Endometrium (tissue), 2 donors: ENCODE results near the gene TSFM.

ENCODE experiments used
- FAIRE-seq: peaks from 2 replicates; lab custom pipeline; 2012; peaks lifted over from hg19 to GRCh38; lab: Jason Lieb, UNC
- donor health status: control.
- donor health status: control.

The TSFM gene

DNA sequence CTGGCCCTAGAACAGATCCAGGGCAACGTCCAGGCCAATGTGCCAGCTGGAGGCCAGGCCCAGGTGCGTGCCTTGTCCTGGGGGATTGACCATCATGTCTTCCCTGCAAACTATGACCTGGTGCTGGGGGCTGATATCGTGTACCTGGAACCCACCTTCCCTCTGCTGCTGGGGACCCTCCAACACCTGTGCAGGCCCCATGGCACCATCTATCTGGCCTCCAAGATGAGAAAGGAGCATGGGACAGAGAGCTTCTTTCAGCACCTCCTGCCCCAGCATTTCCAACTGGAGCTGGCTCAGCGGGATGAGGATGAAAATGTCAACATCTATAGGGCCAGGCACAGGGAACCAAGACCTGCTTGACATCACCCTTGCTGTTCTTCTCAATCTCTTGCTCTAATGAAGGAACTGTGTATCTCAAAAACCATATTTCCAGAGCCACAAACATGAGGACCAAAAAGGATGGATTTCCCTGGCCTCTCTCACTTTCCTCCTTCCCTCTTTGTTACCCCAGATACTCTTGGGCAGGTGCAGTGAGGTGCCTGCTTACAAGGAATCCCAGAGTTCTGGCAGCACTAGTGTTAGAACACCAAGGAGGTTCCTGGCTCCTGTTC, 2.2 kb upstream of the TSFM start:
- FAIRE-seq, result no peak

DNA sequence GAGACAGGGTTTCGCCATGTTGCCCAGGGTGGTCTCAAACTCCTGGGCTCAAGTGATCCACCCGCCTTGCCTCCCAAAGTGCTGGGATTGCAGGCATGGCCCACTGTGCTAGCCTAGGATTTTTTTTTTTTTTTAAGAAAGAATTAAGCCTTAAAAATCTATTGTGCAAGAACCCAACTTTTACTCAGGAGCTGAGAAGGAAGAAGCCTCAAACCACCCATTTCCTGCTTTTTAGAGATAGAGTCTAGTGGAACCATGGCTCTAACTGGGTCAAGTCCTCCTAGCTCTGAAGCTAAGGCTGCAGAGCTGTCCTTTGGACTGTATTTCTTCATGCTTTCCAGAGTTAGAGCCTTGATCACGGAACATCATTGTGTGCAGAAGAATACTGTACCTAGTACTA, 1.3 kb upstream of the TSFM start:
- no peak for FAIRE-seq

DNA sequence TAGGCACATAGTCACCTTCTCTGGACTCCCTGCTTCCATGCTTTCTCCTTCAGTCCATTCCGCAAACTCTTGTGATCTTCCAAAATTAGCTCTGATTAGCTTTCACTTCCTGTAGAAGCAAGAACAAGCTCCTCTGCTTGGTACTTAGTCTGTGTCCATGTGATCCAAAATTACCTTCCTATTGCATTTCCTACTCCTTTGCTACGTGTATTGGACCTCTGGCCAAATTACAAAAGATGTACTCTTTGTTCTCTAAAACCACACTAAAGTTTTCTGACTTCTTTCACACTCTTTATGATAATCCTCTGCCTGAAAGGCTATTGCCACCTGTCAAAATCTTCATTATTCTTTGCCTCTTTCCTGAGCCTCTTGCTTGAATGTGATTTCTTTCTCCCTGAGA, 786 bp upstream of the TSFM start:
- no peak for FAIRE-seq

DNA sequence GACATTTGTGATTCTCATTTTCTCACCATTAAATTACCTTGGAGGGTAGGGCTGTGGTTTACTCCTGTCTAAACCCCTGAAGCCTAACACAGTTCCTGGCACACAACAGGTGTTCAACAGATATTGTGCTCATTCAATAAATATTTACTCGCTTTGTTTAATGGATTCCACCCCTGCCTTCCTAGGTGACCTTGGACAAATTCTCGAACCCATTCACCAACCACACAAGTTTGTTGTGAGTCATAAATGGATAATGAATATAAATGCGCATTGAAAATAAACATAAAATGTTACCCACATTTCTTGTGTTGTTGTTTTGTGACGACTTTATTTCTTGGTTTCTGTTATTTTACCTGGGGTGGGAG, 362 bp upstream of the TSFM start:
- FAIRE-seq, result no peak

DNA sequence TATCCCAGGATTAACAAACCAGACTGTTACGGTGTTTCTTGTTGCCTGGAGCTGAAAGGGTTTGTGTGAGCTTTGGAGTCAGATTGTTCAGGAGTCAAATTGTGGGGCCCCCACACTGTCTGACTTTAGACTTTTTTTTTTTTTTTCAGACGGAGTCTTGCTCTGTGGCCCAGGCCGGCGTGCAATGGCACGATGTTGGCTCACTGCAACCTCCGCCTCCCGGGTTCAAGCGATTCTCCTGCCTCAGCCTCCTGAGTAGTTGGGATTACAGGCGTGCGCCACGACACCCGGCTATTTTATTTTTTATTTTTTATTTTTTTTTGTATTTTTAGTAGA, 847 bp downstream of the TSFM start:
- FAIRE-seq, result no peak

DNA sequence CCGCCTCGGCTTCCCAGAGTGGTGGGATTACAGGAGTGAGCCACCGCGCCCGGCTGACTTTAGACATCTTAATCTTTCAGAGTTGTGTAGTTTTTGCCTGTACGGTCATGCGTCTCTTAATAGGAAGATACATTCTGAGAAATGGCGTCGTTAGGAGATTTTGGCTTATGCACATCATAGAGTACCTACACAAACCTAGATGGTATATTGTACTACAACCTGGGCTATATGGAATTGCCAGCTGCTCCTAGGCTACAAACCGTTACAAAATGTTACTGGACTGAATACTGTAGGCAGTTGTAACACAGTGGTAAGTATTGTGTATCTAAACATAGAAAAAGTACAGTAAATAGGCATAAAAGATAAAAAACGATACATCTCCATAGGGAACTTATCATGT, 1.3 kb downstream of the TSFM start:
- FAIRE-seq, result no peak

DNA sequence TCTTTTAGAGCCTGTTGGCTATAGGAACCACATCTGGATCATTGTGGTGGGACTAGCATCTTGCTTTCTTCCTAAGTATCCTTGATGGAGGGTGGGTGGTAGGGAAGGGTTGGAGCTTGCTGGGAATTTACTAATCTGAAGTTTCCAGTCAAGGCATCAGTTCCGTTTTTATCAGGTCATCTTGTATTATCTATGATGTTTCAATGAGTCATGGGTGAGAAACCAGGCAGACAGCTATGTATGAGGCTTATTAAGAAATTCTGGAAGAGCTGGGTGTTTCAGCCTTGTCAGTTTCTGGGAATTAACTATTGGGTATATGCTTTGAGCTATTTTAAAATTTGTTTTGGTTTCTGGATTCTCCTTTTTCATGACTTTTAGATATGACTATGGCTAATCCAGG, 11.3 kb downstream of the TSFM start:
- FAIRE-seq, result no peak

DNA sequence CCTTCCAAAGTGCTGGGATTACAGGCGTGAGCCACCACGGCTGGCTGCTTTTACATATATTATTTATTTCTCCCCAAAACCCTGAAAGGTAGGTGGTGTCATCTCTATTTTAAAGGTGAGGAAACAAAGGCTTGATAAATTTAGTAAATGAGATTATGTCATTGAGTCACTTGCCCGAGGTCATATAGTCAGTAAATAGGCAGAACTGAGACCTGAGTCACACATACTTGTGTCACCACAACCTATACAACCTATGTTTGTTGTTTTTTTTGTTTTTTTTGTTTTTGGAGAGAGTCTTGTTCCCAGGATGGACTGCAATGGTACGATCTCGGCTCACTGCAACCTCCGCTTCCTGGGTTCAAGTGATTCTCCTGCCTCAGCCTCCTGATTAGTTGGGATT, 12.8 kb downstream of the TSFM start:
- FAIRE-seq, result no peak

DNA sequence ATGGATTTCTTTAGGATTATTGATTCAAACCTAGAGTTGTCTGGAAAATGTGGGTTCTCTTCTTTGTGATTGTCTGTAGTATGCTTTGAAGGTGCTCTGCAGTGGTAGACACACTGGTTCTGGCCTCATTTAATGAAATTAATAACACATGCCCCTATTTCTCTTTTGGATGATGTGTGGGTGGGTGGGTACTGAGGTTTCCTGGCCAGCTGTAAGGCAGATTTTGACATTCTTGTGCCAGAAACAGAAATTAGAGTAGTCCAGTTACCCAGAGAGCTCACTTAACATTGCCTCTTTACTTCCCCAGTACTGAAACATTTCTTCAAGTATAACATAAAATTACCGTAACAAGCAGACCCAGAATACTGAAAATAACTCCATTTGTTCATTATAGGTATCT, 14.4 kb downstream of the TSFM start:
- FAIRE-seq, result no peak

DNA sequence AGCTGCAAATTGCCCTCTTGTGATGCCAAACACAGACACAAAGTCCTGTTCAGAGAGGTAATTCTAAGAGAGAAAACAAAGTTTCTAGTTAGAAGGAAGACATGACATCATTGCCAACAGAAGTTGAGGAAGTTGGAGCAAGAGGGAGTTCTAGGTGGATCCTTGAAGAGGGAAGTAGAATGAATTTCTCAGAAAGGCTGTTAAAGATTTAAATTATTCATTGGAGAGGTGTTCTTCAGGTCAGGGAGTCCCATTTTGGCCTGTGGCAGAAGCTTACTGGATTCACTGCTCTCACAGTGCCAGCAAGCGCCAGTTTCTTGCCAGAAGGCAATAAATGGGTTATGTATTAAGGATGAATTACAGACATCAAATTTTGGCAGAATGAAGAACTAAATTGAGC, 15.3 kb downstream of the TSFM start:
- no peak for FAIRE-seq

DNA sequence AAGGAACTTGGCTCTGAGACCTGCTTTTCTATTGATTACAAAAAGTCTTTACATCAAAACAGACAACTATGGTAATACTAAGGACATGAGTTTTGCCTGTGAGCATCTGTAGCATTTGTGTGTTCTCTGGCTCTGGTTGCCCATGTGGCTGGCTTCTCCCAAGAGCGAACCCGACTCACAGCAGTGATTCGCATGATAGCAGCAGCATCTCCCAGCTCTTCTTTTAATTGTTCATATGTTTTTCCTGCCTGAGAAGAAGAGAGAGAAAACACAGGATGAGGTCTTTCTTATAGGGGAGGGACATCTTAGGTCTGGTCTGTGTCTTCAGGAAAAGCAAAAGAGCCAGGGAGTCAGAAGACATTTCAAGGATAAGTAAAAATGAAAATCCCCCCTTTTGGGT, 18.4 kb downstream of the TSFM start:
- FAIRE-seq, result no peak

DNA sequence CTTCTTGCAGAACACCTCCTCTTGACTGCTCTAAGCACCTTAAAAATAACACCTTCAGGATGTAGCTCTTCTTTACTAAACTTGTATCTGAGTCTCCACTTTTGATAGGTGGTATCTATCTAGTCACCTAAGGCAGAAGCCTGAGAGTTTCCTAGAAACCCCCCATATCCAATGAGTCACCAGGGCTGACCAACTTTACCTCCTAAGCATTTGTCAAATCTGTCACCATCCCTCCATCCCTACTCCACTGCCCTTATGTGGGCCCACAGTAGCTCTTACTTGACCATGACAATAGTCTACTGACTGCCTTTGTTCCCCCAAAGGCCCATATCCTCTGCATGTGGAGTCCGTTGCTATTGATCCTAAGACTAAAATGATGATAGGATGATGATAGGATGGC, 20.0 kb downstream of the TSFM start:
- no peak for FAIRE-seq

DNA sequence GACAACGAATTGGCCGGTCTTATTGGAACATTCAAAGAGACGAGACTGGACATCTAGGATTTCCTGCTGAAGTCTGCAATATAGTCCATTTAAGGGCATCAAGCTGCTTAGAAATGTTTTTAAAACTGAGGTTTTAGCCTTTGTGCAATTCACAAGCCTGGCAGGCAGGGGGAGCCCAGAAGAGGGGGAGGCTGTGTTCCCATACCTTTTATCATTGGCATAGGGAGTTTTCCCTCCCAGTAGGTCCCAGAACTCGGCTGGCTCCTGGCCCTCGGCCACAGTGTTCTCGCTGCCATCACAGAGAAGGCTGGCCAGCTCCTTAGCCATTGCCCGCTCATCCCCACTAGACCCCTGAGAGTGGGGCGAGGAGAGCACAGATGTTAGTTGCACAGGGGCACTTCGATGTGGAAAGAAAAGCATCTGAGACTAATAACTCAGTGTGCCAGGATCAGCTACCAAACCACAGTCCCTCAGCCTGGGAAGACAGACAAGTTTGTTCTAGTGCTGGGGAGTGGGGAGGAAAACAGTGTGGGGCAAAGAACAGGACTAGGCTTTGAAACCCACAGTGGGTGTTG, 20.8 kb downstream of the TSFM start:
- no peak for FAIRE-seq

DNA sequence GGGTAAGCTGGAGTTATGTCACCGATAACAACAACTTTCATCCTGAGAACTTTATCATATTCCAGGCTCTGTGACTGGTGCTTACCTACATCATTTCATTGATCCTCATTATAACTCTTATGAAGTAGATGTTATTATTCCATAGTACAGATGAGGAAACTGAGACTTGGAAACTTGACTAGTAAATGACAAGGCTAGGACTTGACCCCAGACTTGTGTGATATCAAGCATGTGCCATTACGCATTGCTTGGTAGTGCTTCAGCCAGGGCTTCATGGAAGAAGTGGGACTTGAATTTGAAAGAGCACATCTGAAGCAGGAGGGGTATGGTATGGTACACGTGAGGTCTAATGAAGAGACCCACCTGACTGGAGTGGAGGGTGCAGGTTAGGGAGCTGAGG, 24.1 kb downstream of the TSFM start:
- FAIRE-seq, result no peak

DNA sequence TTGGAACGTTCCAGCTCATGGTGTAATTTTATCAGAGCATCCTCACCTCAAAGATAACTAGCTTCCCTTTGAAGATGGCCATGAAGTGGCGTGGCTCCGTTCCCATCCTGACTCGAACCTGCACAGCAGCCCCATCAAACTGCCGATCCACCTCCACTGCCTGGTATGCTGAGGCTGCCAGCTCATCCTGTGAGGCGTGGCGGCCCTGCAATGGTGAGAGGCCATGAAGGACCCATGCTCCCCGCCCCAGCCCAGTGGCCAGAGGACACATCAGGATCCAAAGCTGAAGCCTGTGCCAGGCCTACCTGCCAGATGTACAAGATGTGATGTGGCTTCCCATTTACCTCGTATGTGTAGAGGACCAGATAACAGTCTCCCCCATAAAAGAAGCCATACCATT, 24.7 kb downstream of the TSFM start:
- no peak for FAIRE-seq

DNA sequence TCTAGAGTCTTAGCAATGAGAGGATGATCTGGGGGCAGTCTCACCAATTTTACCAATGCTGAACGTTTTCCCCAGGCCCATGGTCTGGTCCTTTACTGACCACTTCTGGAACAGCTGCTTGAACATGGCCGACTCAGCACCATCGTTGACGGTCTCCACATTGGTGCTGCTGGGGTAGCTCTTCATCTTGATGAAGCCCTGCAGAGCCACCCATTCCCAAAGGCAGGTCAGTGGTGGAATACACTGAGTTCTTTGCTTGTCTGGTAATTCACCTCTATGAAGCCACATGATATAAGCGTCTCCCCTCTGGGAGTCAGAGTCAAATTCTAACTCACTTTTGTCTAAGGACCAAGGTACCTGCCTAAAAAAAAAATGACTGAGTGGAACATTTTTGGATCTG, 25.8 kb downstream of the TSFM start:
- FAIRE-seq, result no peak

DNA sequence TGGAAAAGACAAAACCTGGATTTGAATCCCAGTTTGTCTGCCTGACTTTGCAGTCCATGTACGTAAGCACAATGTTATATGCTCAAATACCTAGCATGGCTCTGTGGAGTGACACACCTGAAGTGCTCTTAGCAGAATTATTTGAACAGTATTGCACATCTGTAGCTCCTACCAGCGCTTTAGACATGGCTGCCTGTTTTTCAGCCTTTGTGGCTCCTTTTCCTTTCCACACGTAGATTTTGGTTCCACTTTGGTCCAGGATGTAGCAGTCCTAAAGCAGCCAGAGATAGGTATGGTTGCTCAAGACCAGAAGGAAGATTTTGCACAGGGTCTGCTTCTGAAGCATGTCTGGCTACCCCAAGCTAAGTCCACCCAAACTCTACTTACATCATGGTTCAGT, 26.8 kb downstream of the TSFM start:
- FAIRE-seq, result no peak

DNA sequence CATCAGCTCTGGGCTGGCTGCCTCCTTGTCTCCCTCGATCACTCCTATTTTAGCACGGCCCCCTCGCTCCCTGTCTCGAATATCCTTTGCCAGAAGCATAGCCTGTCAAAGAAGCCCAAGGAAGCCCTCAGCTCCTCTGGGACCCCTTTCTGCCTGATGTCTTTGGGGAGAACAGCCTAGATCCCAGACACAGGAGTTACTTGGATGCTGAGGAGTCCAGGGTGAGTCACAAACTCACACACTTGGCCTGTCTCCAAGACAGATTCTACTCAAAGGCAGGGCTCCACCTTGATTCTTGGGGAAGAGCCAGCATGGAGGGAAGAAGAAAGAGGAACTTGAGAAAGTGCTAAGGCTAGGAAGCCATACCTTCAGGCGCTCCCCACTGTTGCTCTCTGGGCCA, 27.9 kb downstream of the TSFM start:
- no peak for FAIRE-seq

DNA sequence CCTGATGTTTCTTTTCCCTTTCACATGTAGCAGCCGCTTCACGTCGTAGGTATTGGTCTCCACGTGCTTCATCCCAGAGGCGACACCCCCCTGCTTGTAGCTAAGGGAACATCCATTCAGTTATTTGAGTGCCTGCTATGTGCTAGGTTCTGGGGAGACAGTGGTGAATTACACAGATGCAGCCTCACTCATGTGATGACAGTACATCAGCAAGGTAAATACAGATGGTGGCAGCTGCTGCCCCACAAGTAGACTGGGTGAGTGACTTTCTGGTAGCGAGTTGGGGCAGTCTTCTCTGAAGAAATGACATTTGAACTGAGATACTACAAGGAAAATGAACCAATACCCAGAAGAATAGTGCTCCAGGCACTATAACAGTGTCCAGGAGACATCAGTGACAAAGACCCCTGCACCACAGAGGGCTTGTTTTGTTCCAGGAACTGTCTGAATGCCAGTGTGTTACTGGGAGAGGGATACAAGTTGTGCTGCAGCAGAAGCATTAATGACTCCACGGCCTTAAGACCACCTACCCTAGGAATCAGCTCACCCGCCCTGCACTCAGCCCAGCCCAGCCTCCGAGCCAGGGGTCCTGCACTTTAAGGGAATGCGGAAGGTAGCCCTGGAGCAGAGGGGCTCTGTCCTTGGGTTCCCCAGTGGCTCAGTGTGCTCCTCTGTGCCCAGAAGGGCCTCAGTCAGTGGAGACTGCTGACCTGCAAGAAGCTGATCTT, 28.6 kb downstream of the TSFM start:
- FAIRE-seq, result no peak

DNA sequence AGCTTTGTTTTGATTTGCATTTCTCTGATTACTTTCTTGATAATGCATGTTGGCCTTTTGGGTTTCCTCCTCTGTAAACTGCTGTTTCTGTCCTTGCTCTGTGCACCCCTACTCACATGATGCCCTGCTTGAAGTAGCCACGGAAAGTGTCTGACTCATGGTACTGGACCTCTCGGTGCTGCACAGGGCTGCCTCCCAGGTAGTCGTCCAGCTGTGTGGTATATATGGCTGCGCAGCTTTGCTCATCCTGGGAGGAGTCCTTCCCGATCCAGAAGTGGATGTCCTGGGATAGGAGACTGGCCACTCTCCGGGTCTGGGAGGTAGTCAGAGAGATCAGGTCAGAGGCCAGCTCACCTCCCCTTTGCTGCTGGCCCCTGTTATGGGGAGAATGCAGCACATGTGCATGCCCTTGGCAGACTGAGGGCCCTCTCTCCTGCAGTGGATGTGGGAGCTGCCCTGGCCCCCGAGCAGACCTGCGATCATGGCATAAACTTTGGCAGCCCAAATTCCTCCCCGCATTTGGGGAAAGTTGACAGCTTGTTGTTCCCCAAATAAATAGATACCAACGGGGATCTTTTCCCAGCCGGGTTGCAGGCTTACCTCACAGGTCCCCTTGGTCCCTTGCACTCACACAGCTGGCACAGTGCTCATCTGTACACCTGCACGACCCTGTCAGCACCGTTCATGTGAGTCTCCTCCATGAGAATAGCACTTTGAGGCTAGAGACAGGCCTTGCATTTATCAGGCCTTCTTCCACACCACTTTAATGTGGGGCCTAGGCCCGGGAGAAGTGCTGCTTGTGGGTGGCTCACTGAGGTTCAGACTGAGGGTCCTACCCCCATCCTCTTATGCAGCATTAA, 30.8 kb downstream of the TSFM start:
- no peak for FAIRE-seq

DNA sequence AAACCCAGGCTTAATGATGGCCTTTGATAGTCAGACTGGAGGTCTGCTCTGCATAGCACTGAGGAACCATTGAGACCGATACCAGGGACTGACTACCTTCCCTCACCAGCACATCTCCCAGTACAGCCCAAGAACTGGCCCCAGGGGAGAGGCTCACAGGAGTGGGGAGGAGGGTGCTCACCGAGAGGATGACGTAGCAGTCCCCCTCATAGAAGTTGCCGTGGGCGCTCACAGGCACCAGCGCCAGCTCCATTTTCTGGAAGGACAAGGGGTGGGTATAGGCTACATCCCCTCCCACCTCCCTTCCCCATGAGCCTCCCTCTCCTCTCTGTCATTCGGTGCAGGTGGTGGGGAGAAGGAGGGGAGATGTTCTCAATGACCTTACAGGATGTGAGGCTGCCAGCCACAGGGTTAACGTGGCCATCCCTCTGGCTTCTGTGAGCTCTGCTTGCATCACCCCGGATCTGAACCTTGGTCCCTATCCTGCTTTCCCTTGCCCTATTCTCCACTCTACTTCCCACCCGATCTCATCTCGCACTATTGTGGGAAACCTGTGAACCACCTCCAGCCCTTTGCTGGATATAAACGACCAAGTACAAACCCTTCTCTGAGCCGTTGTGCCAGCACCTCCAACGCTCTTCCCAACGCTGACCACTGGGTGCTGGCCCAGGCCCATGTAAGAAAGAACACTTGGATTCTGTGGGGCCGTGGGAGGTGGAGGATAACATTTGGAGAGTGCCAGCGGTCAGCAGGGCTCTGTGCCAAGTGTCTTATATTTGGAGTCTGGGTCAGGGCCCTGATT, 31.6 kb downstream of the TSFM start:
- no peak for FAIRE-seq
